Ectodermal cell (in vitro differentiated cells): ENCODE results near the gene MCF2L.
A peak's percentile ranks its signal among the peaks of the same experiment; 100 is the strongest.
"Not testable (repeated sequence)": the region's sequence is repeated elsewhere in the genome, so short reads cannot be mapped to it uniquely, and the experiment has no call there.

ENCODE experiments used
- H3K27ac ChIP-seq: 2 replicates; pipeline ENCODE4 v1.7.0; 2013; ENCODE audit warnings: mild to moderate bottlenecking, low read depth, low read length; ENCODE audit not compliant: insufficient read depth, poor library complexity, severe bottlenecking
- H3K27me3 ChIP-seq: 2 replicates; pipeline ENCODE4 v1.7.0; 2013; ENCODE audit warnings: mild to moderate bottlenecking, low read length; ENCODE audit not compliant: insufficient read depth, control insufficient read depth, poor library complexity, severe bottlenecking
- H3K36me3 ChIP-seq: one replicate; pipeline ENCODE4 v1.7.0; 2013; ENCODE audit warnings: low read length; ENCODE audit not compliant: control insufficient read depth, insufficient read depth
- H3K4me1 ChIP-seq: one replicate; pipeline ENCODE4 v1.7.0; 2013; ENCODE audit warnings: low read length; ENCODE audit not compliant: control insufficient read depth, insufficient read depth
- H3K4me3 ChIP-seq: 2 replicates; pipeline ENCODE4 v1.7.0; 2013; ENCODE audit warnings: low read depth, low read length, control low read depth; ENCODE audit not compliant: insufficient read depth
- H3K9me3 ChIP-seq: 2 replicates; pipeline ENCODE4 v1.7.0; 2013; ENCODE audit warnings: mild to moderate bottlenecking, low read length, moderate library complexity; ENCODE audit not compliant: control insufficient read depth
- WGBS, 2 experiments: methylation state at CpG; one replicate each; pipeline ENCODE4 v1.1.7; 2013; ENCODE audit warnings: missing lambda C conversion rate in 2 of 2; 5-methylcytosine and 5-hydroxymethylcytosine counted together

Gene MCF2L

GRCh38 chr13:113108521-113108920 is 139.5 kb downstream of the MCF2L start:
- H3K4me1 ChIP-seq, H3K36me3 ChIP-seq, H3K4me3 ChIP-seq, H3K27ac ChIP-seq, H3K9me3 ChIP-seq: not testable (repeated sequence)
- H3K27me3 ChIP-seq = peaks cover 37% of the 10 kb centered on the region
- WGBS, 2 experiments = 94 to 97% methylated on average over 22 to 23 of the region's 27 CpGs

GRCh38 chr13:113109151-113110047 is 140.4 kb downstream of the MCF2L start:
- Histone ChIP-seq H3K36me3 (no peaks in the 10 kb centered on the region), H3K27ac (no peak overlapping the region), H3K4me1 (peaks cover 3% of the 10 kb centered on the region), H3K9me3 (no peaks in the 10 kb centered on the region), H3K27me3 (peaks cover 40% of the 10 kb centered on the region), H3K4me3 (no peak overlapping the region)
- 25% methylated on average over 73 of the region's 73 CpGs for WGBS, 2 experiments

- Histone ChIP-seq H3K27me3 (peaks cover 40% of the 10 kb centered on the region), H3K9me3 (no peaks in the 10 kb centered on the region), H3K36me3 (no peaks in the 10 kb centered on the region), H3K4me3 (peak overlapping the region; percentile 25), H3K27ac (no peak overlapping the region), H3K4me1 (peaks cover 3% of the 10 kb centered on the region)
- WGBS, 2 experiments = 4% methylated on average over 99 of the region's 99 CpGs
Observed at GRCh38 chr13:113110048-113110851, 141.2 kb downstream of the MCF2L start.

GRCh38 chr13:113110852-113111315 is 141.9 kb downstream of the MCF2L start:
- peaks cover 40% of the 10 kb centered on the region for H3K27me3 ChIP-seq
- WGBS, 2 experiments = 37% methylated on average over 49 of the region's 49 CpGs
- no peaks in the 10 kb centered on the region for H3K36me3 ChIP-seq
- no peaks in the 10 kb centered on the region for H3K9me3 ChIP-seq
- peaks cover 3% of the 10 kb centered on the region for H3K4me1 ChIP-seq
- H3K4me3 ChIP-seq = peak overlapping the region; percentile 25
- no peak overlapping the region for H3K27ac ChIP-seq

- H3K27ac ChIP-seq, H3K36me3 ChIP-seq, H3K4me1 ChIP-seq, H3K4me3 ChIP-seq, H3K9me3 ChIP-seq: not testable (repeated sequence)
- H3K27me3 ChIP-seq = peaks cover 40% of the 10 kb centered on the region
- WGBS, 2 experiments = 91 to 93% methylated on average over 5 of the region's 5 CpGs
Observed at GRCh38 chr13:113111821-113112220, 142.8 kb downstream of the MCF2L start.

- not testable (repeated sequence) for H3K27ac ChIP-seq
- WGBS, 2 experiments = 68 to 73% methylated on average over 1 of the region's 1 CpG
Observed at GRCh38 chr13:113112475-113112874, 143.5 kb downstream of the MCF2L start.

GRCh38 chr13:113112893-113113845 is 144.2 kb downstream of the MCF2L start:
- WGBS, 2 experiments = 88% methylated on average over 9 of the region's 9 CpGs
- no peaks in the 10 kb centered on the region for H3K36me3 ChIP-seq

More at GRCh38 chr13:113112475-113112874, 143.5 kb downstream of the MCF2L start:
- H3K27me3 ChIP-seq = peaks cover 40% of the 10 kb centered on the region
- not testable (repeated sequence) for H3K4me1 ChIP-seq, H3K36me3 ChIP-seq, H3K4me3 ChIP-seq, H3K9me3 ChIP-seq

GRCh38 chr13:113113846-113114271 is 144.8 kb downstream of the MCF2L start:
- Histone ChIP-seq H3K4me3 (no peak overlapping the region), H3K27me3 (peaks cover 37% of the 10 kb centered on the region), H3K27ac (no peak overlapping the region), H3K4me1 (peaks cover 3% of the 10 kb centered on the region), H3K36me3 (no peaks in the 10 kb centered on the region), H3K9me3 (no peaks in the 10 kb centered on the region)
- 90 to 92% methylated on average over 8 of the region's 8 CpGs for WGBS, 2 experiments

More at GRCh38 chr13:113112893-113113845, 144.2 kb downstream of the MCF2L start:
- Histone ChIP-seq H3K4me1 (peaks cover 3% of the 10 kb centered on the region), H3K27me3 (peaks cover 40% of the 10 kb centered on the region), H3K27ac (no peak overlapping the region), H3K9me3 (no peaks in the 10 kb centered on the region), H3K4me3 (no peak overlapping the region)

GRCh38 chr13:113114511-113115362 is 145.7 kb downstream of the MCF2L start:
- Histone ChIP-seq H3K4me3 (no peak overlapping the region), H3K36me3 (no peaks in the 10 kb centered on the region), H3K9me3 (no peaks in the 10 kb centered on the region), H3K4me1 (no peaks in the 10 kb centered on the region), H3K27me3 (peaks cover 28% of the 10 kb centered on the region), H3K27ac (no peak overlapping the region)
- WGBS, 2 experiments = 91 to 94% methylated on average over 17 of the region's 17 CpGs
